Renal cortex interstitium (tissue), 15 donors: ENCODE measurements around the gene SCAF11. TPM values are rescaled to one million over a fixed set of nuclear protein-coding genes. Genes with fewer than 3 reads are reported as not detected.
"Not testable (repeated sequence)": the region's sequence is repeated elsewhere in the genome, so short reads cannot be mapped to it uniquely, and the experiment has no call there.

ENCODE experiments used
- DNase-seq, 11 donors: peaks; one replicate each; pipeline ENCODE4 v3.0.0-alpha.2; 2013; ENCODE audit warnings: low read depth in 9 of 11, low spot score in 4 of 11; ENCODE audit errors: extremely low read depth in 1 of 11
- long read RNA-seq, 16 experiments: transcript quantifications; one replicate each; lab custom pipeline, GENCODE V29; 2026
- polyA plus RNA-seq, 3 donors: library from polyadenylated mRNA; unstranded; fragments of 120-200 nt; gene quantifications; one replicate each; pipeline ENCODE4 v1.2.1, GENCODE V29; 2013; ENCODE audit not compliant: insufficient read length in 3 of 3

The SCAF11 gene
- 100 to 1,000 TPM; 106 to 131 (median 125) TPM for polyA plus RNA-seq
- long read RNA-seq, donor 1, full-length matches to known transcripts: 8 of 24 reads
- long read RNA-seq, donor 1, partial matches to known transcripts: 16 of 24 reads
- long read RNA-seq, donor 1, other reads (novel, unspliced or antisense): 0 of 24 reads
- long read RNA-seq, donor 2, full-length matches to known transcripts: 13 of 23 reads
- long read RNA-seq, donor 2, partial matches to known transcripts: 10 of 23 reads
- long read RNA-seq, donor 2, other reads (novel, unspliced or antisense): 0 of 23 reads
- long read RNA-seq, donor 3, full-length matches to known transcripts: 12 of 71 reads
- long read RNA-seq, donor 3, partial matches to known transcripts: 59 of 71 reads
- long read RNA-seq, donor 3, other reads (novel, unspliced or antisense): 0 of 71 reads
- long read RNA-seq, donor 4, full-length matches to known transcripts: 11 of 11 reads
- long read RNA-seq, donor 4, partial matches to known transcripts: 0 of 11 reads
- long read RNA-seq, donor 4, other reads (novel, unspliced or antisense): 0 of 11 reads
- long read RNA-seq, donor 5: 0 reads
- long read RNA-seq, donor 6, full-length matches to known transcripts: 16 of 91 reads
- long read RNA-seq, donor 6, partial matches to known transcripts: 75 of 91 reads
- long read RNA-seq, donor 6, other reads (novel, unspliced or antisense): 0 of 91 reads
- long read RNA-seq, donor 7, full-length matches to known transcripts: 18 of 64 reads
- long read RNA-seq, donor 7, partial matches to known transcripts: 46 of 64 reads
- long read RNA-seq, donor 7, other reads (novel, unspliced or antisense): 0 of 64 reads
- long read RNA-seq, donor 8, full-length matches to known transcripts: 27 of 45 reads
- long read RNA-seq, donor 8, partial matches to known transcripts: 18 of 45 reads
- long read RNA-seq, donor 8, other reads (novel, unspliced or antisense): 0 of 45 reads
- long read RNA-seq, donor 9, full-length matches to known transcripts: 11 of 23 reads
- long read RNA-seq, donor 9, partial matches to known transcripts: 12 of 23 reads
- long read RNA-seq, donor 9, other reads (novel, unspliced or antisense): 0 of 23 reads
- long read RNA-seq, donor 10, full-length matches to known transcripts: 14 of 28 reads
- long read RNA-seq, donor 10, partial matches to known transcripts: 14 of 28 reads
- long read RNA-seq, donor 10, other reads (novel, unspliced or antisense): 0 of 28 reads
- long read RNA-seq, donor 11, full-length matches to known transcripts: 7 of 14 reads
- long read RNA-seq, donor 11, partial matches to known transcripts: 7 of 14 reads
- long read RNA-seq, donor 11, other reads (novel, unspliced or antisense): 0 of 14 reads
- long read RNA-seq, donor 12, full-length matches to known transcripts: 8 of 44 reads
- long read RNA-seq, donor 12, partial matches to known transcripts: 36 of 44 reads
- long read RNA-seq, donor 12, other reads (novel, unspliced or antisense): 0 of 44 reads
- long read RNA-seq, donor 13: 0 reads
- long read RNA-seq, donor 14, full-length matches to known transcripts: 9 of 9 reads
- long read RNA-seq, donor 14, partial matches to known transcripts: 0 of 9 reads
- long read RNA-seq, donor 14, other reads (novel, unspliced or antisense): 0 of 9 reads
- long read RNA-seq, donor 15, full-length matches to known transcripts: 5 of 5 reads
- long read RNA-seq, donor 15, partial matches to known transcripts: 0 of 5 reads
- long read RNA-seq, donor 15, other reads (novel, unspliced or antisense): 0 of 5 reads
- long read RNA-seq, donor 16, full-length matches to known transcripts: 37 of 72 reads
- long read RNA-seq, donor 16, partial matches to known transcripts: 35 of 72 reads
- long read RNA-seq, donor 16, other reads (novel, unspliced or antisense): 0 of 72 reads

GRCh38 chr12:45990468-45991283, at the start of gene SCAF11:
SCAF11 (minus strand) TSS chr12:45990574; CDS start chr12:45964167, 26,407 bp downstream.
- peak; percentile 99 to 100 (median 100) for DNase-seq

GRCh38 chr12:46037066-46037465, 46.7 kb upstream of the SCAF11 start:
- DNase-seq: not testable (repeated sequence)

GRCh38 chr12:46027172-46027571, 36.8 kb upstream of the SCAF11 start:
- no peak for DNase-seq

GRCh38 chr12:46024099-46024498, 33.7 kb upstream of the SCAF11 start:
- DNase-seq: no peak

- DNase-seq: no peak
These were observed 30.4 kb upstream of the SCAF11 start for GRCh38 chr12:46020768-46021167.

GRCh38 chr12:46018712-46019111, 28.3 kb upstream of the SCAF11 start:
- not testable (repeated sequence) for DNase-seq

GRCh38 chr12:46017866-46018375, 27.5 kb upstream of the SCAF11 start:
- not testable (repeated sequence) for DNase-seq

- no peak for DNase-seq
These were observed 15.4 kb upstream of the SCAF11 start for GRCh38 chr12:46005823-46006222.

GRCh38 chr12:46005151-46005797, 14.9 kb upstream of the SCAF11 start:
- no peak for DNase-seq

GRCh38 chr12:46004715-46005114, 14.3 kb upstream of the SCAF11 start:
- no peak for DNase-seq

GRCh38 chr12:46000076-46000475, 9.7 kb upstream of the SCAF11 start:
- not testable (repeated sequence) for DNase-seq

- DNase-seq: no peak
These were observed 4.4 kb upstream of the SCAF11 start for GRCh38 chr12:45994736-45995135.

GRCh38 chr12:45991284-45992249, 1.2 kb upstream of the SCAF11 start:
- peak in 10 of 11 donors; percentile 44 to 65 (median 52) for DNase-seq

- DNase-seq: peak in 9 of 11 donors; percentile 47 to 67 (median 54)
These were observed 480 bp downstream of the SCAF11 start for GRCh38 chr12:45989721-45990467.
